ES-I3 (cell line): Measurements from ENCODE around the gene SLC6A7.

ENCODE experiments used
- H3K36me3 ChIP-seq: 2 replicates; pipeline ENCODE4 v1.6.1; 2013; ENCODE audit warnings: mild to moderate bottlenecking, low read length, control low read depth, moderate library complexity; ENCODE audit not compliant: insufficient read depth
- H3K4me1 ChIP-seq: 2 replicates; pipeline ENCODE4 v1.6.1; 2013; ENCODE audit warnings: mild to moderate bottlenecking, control low read depth, low read length; ENCODE audit not compliant: insufficient read depth
- H3K9ac ChIP-seq: 2 replicates; pipeline ENCODE4 v1.6.1; 2013; ENCODE audit warnings: low read depth, mild to moderate bottlenecking, low read length, moderate library complexity
- H3K9me3 ChIP-seq: 2 replicates; pipeline ENCODE4 v1.6.1; 2013; ENCODE audit warnings: mild to moderate bottlenecking, low read length, moderate library complexity; ENCODE audit not compliant: control insufficient read depth, insufficient read depth

The SLC6A7 gene

DNA sequence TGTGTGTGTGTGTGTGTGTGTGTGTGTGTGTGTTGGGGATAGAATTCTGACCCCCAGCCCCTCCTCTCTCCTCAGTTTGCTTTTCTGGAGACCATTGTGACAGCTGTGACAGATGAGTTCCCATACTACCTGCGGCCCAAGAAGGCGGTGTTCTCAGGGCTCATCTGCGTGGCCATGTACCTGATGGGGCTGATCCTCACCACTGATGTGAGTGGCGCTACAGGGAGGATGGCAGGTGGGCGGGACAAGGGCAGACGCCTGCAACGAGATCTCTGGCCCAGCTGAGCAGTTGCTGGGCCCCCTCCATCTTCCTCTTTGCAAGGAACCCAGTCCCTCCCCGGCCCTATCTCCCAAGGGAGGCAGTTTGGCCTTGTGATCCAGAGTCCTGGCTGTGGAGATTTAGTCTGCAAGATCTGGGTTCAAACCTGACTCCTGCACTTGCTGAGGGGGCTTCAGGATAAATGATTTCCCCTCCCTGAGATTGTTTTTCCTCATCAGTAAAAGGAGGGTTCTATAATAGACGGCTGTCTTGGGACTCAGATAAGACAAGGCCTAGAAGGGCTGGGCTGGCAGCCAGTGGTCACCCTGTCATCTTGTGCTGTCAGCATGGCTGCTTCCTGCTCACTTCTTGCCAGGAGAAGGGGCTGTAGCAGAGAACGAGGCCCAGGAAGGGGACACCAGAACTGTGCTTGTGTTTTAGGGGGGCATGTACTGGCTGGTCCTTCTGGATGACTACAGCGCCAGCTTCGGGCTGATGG lies 14.1 kb downstream of the SLC6A7 start:
- H3K36me3 ChIP-seq, result no peaks in the 10 kb centered on the region
- no peak overlapping the region for H3K9ac ChIP-seq
- H3K4me1 ChIP-seq, result peaks cover 2% of the 10 kb centered on the region; the same call in 1 of the 2 replicates
- H3K9me3 ChIP-seq, result no peaks in the 10 kb centered on the region

DNA sequence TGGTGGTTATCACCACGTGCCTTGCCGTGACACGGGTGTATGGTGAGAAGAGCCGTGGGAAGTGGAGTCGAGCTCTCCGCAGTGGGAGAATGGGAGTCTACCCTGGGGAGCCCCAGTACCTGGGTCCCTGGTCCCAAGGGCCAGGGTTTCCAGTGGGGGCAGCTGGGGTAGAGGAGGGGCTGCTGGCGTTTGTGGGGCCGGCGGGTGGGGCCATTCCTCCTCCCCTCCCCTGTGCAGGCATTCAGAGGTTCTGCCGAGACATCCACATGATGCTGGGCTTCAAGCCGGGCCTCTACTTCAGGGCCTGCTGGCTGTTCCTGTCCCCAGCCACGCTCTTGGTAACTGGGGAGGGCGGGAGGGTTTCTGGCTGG lies 14.7 kb downstream of the SLC6A7 start:
- peaks cover 6% of the 10 kb centered on the region; the same call in 1 of the 2 replicates for H3K4me1 ChIP-seq

DNA sequence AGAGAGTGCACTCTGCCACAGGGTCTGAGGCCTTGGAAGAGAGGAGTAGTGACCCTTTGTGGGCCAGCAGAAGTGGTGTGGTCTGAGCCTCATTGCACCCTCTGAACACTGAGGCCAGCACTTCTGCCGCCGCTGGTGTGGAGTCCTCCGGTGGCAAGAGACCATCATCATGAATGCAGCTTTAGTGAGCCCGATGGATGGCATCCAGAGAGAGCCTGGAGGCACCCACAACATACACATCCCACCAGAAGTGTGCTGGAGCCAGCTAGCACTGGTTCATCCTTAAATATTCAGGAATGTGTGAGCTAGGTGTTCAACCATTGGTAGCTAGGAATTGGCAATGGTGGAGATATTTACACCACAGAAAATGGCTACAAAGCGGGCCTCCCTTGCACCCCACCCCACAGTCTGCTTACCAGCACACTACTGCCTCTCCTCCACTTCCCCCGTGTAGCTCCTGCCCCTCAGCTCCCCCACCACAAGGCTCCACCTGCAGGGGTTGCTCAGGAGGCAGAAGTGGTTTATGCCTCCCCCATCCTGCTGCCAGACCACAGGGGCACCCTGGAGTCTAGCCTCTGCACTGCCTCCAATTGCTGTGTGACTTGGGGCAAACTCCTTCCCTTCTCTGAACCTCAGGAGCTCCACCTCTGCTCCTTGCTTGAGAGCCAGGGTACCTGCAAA lies 16.4 kb downstream of the SLC6A7 start:
- Histone ChIP-seq H3K4me1 (peaks cover 13% of the 10 kb centered on the region; the same call in 1 of the 2 replicates), H3K9ac (no peak overlapping the region), H3K9me3 (no peaks in the 10 kb centered on the region), H3K36me3 (no peaks in the 10 kb centered on the region)

More for the DNA sequence above, 14.7 kb downstream of the SLC6A7 start:
- H3K9ac ChIP-seq, result no peak overlapping the region
- no peaks in the 10 kb centered on the region for H3K36me3 ChIP-seq
- H3K9me3 ChIP-seq, result no peaks in the 10 kb centered on the region

DNA sequence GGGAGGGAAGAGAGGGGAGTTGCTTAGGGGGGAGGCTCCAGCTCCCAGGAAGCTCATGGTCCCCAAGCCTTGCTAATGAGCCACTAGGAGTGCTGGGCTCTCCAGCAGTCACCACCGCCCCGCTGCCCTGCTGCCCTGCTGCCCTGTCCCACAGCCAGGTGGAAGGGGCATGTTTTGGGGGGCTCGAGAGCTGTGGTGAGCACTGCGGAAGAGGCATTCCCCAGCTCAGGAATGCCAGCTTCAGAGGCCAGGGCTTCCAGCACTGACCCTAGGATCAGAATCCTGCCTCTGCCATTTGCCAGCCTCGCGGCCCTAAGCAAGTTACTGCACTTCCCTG lies 16.9 kb downstream of the SLC6A7 start:
- Histone ChIP-seq H3K9ac (no peak overlapping the region), H3K4me1 (peaks cover 17% of the 10 kb centered on the region; the same call in 1 of the 2 replicates), H3K9me3 (no peaks in the 10 kb centered on the region), H3K36me3 (no peaks in the 10 kb centered on the region)

DNA sequence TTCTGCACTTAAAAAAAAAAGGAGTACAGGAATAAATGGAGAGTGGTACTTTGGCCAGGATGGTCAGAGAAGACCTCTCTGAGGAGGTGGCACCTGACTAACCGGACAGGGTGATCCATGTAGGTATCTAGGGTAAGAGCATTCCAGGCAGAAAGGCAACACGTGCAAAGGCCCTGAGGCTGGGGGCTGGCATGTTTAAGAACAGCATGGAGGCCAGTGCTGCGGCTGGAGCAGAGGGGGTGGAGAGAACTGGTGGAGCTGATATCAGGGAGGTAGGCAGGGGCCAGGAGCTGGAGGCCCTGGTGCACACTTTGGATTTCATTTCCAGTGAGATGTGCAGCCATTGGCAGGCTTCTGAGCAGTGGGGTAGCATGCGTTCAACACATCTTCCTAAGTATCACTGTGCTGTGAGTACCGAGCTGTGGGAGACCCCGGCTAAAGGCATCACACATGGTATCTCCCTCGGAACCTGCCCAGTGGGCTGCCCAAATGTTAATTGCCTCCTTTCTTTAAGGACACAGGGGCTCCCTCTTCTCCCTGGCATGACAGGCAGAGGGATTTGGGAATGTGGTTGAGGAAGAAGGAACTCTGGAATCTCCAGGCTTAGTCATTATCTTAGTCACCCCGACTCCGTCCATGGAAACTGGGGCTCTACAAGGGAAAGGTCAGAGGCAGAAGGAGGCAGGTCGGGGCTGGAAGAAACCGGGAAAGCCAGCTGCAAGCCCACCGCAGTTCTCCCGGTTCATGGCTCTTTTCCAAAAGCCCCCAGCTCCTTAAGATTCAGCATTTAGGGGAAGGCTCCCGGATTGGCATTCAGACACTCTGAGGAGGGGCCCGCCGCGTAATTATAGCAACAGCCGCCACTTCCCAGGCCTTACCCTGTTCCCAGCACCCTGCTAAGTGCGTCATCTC lies 18.6 kb downstream of the SLC6A7 start:
- no peak overlapping the region for H3K9ac ChIP-seq
- H3K9me3 ChIP-seq, result no peaks in the 10 kb centered on the region
- no peaks in the 10 kb centered on the region for H3K36me3 ChIP-seq
- H3K4me1 ChIP-seq, result peaks cover 21% of the 10 kb centered on the region; the same call in 1 of the 2 replicates

DNA sequence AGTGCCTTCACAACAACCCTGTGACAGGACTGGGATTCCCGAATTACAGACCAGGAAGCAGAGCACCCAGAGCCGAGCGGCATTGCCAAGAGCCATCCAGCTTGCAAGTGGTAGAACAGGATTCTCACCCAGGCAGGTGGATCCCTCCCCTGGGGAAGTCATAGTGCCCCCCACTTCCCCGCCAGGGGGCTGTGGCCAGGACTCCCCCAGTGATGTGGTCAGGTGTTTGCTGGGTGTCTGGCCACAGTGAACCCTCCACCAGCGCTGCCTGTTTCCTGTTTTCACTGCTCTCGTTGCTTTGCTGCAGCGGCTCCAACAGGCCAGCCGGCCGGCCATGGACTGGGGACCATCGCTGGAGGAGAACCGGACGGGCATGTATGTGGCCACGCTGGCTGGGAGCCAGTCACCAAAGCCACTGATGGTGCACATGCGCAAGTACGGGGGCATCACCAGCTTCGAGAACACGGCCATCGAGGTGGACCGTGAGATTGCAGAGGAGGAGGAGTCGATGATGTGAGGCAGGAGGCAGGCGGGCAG lies 19.3 kb downstream of the SLC6A7 start:
- no peaks in the 10 kb centered on the region for H3K36me3 ChIP-seq
- H3K9ac ChIP-seq, result no peak overlapping the region
- peaks cover 21% of the 10 kb centered on the region; the same call in 1 of the 2 replicates for H3K4me1 ChIP-seq
- no peaks in the 10 kb centered on the region for H3K9me3 ChIP-seq

DNA sequence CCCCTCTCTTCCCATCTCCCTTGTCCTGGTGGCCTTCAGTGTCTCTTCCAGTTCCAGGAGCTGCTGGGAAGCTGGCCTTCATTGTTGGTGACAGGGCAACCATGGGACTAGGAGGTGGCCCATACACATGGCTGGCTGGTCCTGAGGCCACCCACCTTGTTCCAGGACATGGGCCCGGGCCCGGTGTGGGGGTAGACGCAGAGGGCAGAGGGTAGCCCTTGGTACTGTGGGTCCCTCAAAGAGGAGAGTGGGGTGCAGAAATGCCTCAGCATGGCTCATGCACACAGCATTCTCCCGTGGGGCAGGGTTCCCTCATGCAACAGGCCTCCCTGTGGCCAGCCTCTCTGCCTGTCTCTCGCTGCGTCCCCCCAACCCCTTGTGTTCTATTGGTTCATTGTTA lies 20.8 kb downstream of the SLC6A7 start:
- Histone ChIP-seq H3K9me3 (no peaks in the 10 kb centered on the region), H3K4me1 (peaks cover 21% of the 10 kb centered on the region; the same call in 1 of the 2 replicates), H3K36me3 (no peaks in the 10 kb centered on the region), H3K9ac (no peak overlapping the region)

DNA sequence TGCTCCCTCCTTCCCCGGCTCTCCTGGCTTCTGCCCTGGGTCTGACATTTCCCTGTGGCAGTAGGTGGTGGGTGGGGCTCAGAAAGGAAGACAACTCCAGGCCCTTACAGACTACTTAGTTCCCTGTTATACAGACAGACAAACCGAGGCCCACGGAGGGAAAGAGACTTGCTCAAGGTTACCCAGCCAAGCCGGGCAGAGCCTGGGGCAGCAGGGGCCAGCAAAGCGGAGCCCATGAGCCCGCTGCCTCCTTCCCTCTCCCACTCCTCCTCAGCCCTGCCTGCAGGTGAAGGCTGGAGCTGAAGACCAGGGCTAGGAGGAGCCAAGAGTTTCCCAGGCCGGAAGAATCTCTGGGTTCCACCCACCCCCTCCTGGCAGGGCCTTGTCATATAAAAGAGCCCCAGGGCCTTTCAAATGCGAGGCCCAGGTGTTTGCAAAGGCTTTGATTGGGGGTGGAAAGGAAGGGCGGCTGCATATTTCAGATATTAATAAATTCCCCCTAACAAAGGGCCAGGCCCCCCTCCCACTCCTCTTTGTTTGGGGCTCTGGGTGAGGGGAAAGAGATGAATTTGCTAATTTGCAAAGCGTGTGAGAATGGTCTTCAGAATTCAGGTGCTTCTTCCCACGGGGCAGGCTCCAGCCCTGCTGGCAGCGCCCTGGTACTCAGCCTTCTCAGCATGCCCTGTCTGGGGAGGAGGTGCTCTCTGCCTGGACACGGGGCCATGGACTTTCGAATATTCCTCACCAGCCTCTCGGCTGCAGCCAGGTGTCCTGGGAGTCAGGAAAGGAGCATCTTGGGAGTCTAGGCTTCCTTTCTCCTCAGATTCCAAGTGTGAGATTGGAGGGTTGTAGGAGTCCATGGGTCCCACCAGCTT lies 21.5 kb downstream of the SLC6A7 start:
- H3K9me3 ChIP-seq, result no peaks in the 10 kb centered on the region
- no peak overlapping the region for H3K9ac ChIP-seq
- H3K4me1 ChIP-seq, result peaks cover 21% of the 10 kb centered on the region; the same call in 1 of the 2 replicates
- no peaks in the 10 kb centered on the region for H3K36me3 ChIP-seq

DNA sequence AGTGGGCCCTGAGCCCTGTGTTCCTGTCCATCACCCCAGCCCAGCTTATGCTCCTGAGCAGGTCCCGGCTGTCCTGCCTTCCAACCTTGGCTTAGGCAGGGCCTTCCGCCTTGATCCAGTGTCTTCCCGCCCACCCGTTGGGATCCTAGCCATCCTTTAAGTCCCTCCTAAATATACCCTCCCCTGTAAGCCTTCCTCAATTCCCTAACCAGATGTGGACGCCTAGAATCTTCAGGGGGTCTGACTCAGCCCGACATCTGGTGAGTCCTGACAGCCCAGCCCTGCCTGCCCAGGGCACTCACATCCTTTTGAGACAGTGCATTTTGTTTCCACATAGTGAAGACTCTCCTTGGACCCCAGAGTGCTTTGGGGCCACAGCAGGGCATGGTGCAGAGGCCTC lies 23.7 kb downstream of the SLC6A7 start:
- H3K4me1 ChIP-seq, result peaks cover 21% of the 10 kb centered on the region; the same call in 1 of the 2 replicates

DNA sequence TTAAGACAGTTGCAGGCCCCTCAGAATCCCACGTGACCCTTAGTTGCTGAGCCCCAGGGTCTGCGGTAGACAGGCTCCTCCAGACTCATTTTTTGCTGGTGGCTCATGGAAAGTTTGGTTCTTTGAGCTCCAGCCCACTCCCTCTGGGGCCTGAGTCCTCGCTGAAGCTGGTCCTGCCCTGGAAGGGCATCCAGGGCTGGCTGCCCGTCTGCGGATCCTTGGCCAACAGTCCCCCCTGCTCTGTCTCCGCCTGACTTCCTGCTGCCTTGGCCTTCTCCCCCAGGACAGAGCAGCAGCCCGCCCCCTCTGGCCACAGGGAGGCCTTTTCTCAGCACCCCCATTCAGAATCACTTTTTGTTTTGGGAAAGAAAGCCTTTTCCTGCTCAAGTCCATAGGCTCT lies 24.4 kb downstream of the SLC6A7 start:
- Histone ChIP-seq H3K36me3 (no peaks in the 10 kb centered on the region), H3K4me1 (peaks cover 17% of the 10 kb centered on the region; the same call in 1 of the 2 replicates), H3K9ac (no peak overlapping the region), H3K9me3 (no peaks in the 10 kb centered on the region)

More for the DNA sequence above, 23.7 kb downstream of the SLC6A7 start:
- Histone ChIP-seq H3K9ac (no peak overlapping the region), H3K36me3 (no peaks in the 10 kb centered on the region), H3K9me3 (no peaks in the 10 kb centered on the region)

DNA sequence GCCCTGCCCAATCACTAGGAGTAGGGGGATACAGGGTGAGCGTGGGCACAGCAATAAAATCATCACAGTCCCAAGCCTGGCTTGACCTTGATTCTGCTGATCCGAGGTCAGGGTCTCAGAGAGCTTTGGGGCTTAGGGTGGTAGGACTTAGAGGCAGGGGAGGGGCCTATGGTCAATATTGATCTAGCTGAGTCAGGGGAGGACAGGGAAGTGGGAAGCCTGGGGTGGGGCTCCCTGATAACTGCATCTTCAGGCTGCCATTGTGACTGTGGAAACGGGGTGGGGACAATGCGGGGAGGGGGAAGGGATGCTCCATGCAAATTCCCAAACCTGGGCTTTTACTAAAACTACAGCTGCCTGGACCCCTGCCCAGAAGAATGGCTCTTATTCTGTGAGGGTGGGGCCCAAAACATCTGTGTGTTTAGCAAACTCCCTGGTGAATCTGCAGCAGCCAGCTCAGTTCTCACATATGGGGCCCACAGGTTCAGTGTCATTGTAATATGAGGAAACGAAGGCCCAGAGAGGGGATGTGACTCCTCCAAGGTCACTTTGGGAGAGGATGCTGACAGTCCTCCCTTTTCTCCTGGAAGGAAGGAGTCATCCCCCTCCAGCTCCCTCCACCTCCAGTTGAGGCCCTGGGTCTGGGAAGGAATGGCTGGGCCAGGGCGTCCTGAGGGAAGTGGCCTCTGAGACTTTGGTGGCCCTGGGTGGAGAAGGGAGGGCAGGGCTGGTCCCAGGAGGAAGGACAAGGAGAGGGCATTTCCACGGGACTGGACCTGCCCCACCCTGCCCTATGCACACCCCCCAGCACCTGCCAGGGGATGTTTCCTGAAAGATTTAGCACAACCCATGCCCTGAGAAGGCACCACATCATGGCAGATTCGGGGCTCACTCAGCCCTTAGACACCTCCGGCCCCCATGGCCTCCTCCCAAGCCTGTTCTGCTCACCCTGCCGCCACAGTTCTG lies 26.4 kb downstream of the SLC6A7 start:
- Histone ChIP-seq H3K4me1 (peaks cover 8% of the 10 kb centered on the region; the same call in 1 of the 2 replicates), H3K36me3 (no peaks in the 10 kb centered on the region), H3K9ac (no peak overlapping the region), H3K9me3 (no peaks in the 10 kb centered on the region)

DNA sequence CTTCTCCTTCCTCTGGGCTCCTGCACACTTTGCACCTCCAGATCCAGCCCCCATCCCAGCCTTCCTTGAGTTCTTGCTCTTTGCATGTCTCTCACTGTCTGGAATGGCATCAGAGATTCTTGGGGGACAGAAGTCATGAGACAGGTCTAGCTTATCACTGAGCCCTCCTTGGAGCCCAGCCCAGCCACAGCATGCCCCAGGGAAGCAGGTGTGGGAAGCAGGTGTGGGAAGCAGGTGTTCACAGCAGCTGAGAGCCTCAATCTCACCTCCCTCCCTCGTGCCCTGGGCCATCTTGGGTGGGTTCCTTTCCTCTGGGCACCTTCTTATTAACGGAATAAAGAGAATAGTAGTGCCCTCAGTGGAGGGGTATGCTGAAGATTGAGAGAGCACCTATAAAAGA lies 27.2 kb downstream of the SLC6A7 start:
- peaks cover 2% of the 10 kb centered on the region; the same call in 1 of the 2 replicates for H3K4me1 ChIP-seq
- H3K36me3 ChIP-seq, result no peaks in the 10 kb centered on the region
- H3K9ac ChIP-seq, result no peak overlapping the region
- no peaks in the 10 kb centered on the region for H3K9me3 ChIP-seq
